RWPE2 (cell line): ENCODE data around the gene ZNF444.

Experiments used
- ATAC-seq: fragments of 200-7000 bp; cut with Tn5 transposase; 3 replicates; pipeline ENCODE4 v1.9.1; 2021; ENCODE audit warnings: low read depth
- DNase-seq: peaks from one replicate; pipeline ENCODE4 v3.0.0-alpha.2; 2020; ENCODE audit warnings: low spot score
- H3K27ac ChIP-seq: fragments of 450-650 bp; 2 replicates; pipeline ENCODE4 v1.5.1; 2017; ENCODE audit warnings: mild to moderate bottlenecking; ENCODE audit not compliant: poor library complexity, severe bottlenecking
- H3K27me3 ChIP-seq: fragments of 250-450 bp; sonication (Bioruptor Pico); 2 replicates; pipeline ENCODE4 v1.5.1; 2021; ENCODE audit warnings: mild to moderate bottlenecking, moderate library complexity; ENCODE audit not compliant: insufficient read depth, poor library complexity, severe bottlenecking
- H3K36me3 ChIP-seq: fragments of 250-450 bp; sonication (Bioruptor Pico); 2 replicates; pipeline ENCODE4 v1.5.1; 2020; ENCODE audit warnings: low read depth, mild to moderate bottlenecking, moderate library complexity
- H3K4me1 ChIP-seq: fragments of 250-450 bp; sonication (Bioruptor Pico); 2 replicates; pipeline ENCODE4 v1.5.1; 2021; ENCODE audit warnings: mild to moderate bottlenecking, moderate library complexity; ENCODE audit not compliant: insufficient read depth, poor library complexity, severe bottlenecking
- H3K4me3 ChIP-seq: fragments of 250-450 bp; sonication (Bioruptor Pico); 2 replicates; pipeline ENCODE4 v1.5.1; 2021; ENCODE audit warnings: mild to moderate bottlenecking, moderate library complexity; ENCODE audit not compliant: severe bottlenecking
- H3K9me3 ChIP-seq: fragments of 250-450 bp; sonication (Bioruptor Pico); 2 replicates; pipeline ENCODE4 v1.5.1; 2021; ENCODE audit warnings: mild to moderate bottlenecking, moderate library complexity; ENCODE audit not compliant: severe bottlenecking
- CTCF ChIP-seq: fragments of 450-650 bp; IDR thresholded peaks from one replicate; pipeline ENCODE4 v1.5.1; 2017; ENCODE audit warnings: mild to moderate bottlenecking, moderate library complexity; ENCODE audit not compliant: poor library complexity, severe bottlenecking

The ZNF444 gene

DNA sequence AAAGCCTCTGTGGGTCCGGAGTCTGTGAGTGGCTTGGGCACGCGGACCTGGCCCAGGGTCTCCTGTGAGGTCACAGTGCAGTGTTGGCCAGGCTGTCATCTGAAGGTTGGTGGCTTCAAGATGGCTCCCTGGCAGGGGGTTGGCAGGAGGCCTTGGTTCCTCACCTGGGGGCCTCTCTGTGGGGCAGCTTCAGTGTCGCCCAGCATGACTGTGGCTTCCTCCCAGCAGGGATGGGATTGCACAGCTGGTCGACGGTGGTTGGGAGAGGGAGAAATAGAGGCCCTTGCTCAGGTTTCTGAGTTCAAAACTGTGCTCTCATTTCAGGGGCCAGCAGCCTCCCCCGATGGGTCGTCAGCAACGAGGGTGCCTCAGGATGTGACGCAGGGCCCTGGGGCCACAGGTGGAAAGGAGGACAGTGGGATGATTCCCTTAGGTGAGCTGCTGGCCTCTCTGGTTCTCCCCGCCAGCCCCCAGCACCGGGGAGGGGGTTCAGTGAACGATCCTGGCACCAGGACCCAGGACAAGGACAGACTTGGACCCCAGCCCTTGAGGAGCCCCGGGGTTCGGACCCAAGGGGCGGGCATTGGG lies 17.2 kb downstream of the ZNF444 start:
- no peak for ATAC-seq
- DNase-seq: no peak
- H3K9me3 ChIP-seq: no peaks in the 10 kb centered on the region
- TF ChIP-seq CTCF: no peak
- no peaks in the 10 kb centered on the region for H3K27me3 ChIP-seq
- no peaks in the 10 kb centered on the region for H3K4me1 ChIP-seq
- no peak overlapping the region for H3K4me3 ChIP-seq
- H3K27ac ChIP-seq: no peak overlapping the region
- no peaks in the 10 kb centered on the region for H3K36me3 ChIP-seq

GRCh38 chr19:56159009-56159559 lies 18.0 kb downstream of the ZNF444 start:
- Histone ChIP-seq H3K4me1 (no peaks in the 10 kb centered on the region), H3K9me3 (no peaks in the 10 kb centered on the region), H3K36me3 (no peaks in the 10 kb centered on the region), H3K27ac (no peak overlapping the region), H3K4me3 (no peak overlapping the region), H3K27me3 (no peaks in the 10 kb centered on the region)
- DNase-seq (no peak), ATAC-seq (no peak)
- TF ChIP-seq CTCF: no peak

- ATAC-seq (no peak), DNase-seq (no peak)
- no peak for TF ChIP-seq CTCF
- no peaks in the 10 kb centered on the region for H3K9me3 ChIP-seq
- H3K27me3 ChIP-seq: no peaks in the 10 kb centered on the region
- no peak overlapping the region for H3K27ac ChIP-seq
- H3K4me3 ChIP-seq: no peak overlapping the region
- H3K4me1 ChIP-seq: no peaks in the 10 kb centered on the region
- H3K36me3 ChIP-seq: no peaks in the 10 kb centered on the region
These were observed 18.7 kb downstream of the ZNF444 start for GRCh38 chr19:56159622-56160271.

GRCh38 chr19:56161534-56161933 lies 20.4 kb downstream of the ZNF444 start:
- no peaks in the 10 kb centered on the region for H3K4me1 ChIP-seq
- no peaks in the 10 kb centered on the region for H3K9me3 ChIP-seq
- H3K27me3 ChIP-seq: no peaks in the 10 kb centered on the region
- no peak overlapping the region for H3K4me3 ChIP-seq
- TF ChIP-seq CTCF: no peak
- H3K36me3 ChIP-seq: no peaks in the 10 kb centered on the region
- DNase-seq: no peak
- H3K27ac ChIP-seq: no peak overlapping the region
- ATAC-seq: no peak

GRCh38 chr19:56162258-56162657 lies 21.2 kb downstream of the ZNF444 start:
- TF ChIP-seq CTCF: no peak
- ATAC-seq: peak; percentile 36; the same call in 1 of the 3 replicates
- H3K9me3 ChIP-seq: no peaks in the 10 kb centered on the region
- no peak overlapping the region for H3K4me3 ChIP-seq
- no peak overlapping the region for H3K27ac ChIP-seq
- H3K36me3 ChIP-seq: no peaks in the 10 kb centered on the region
- H3K4me1 ChIP-seq: no peaks in the 10 kb centered on the region
- no peaks in the 10 kb centered on the region for H3K27me3 ChIP-seq
- no peak for DNase-seq
